ENCODE results near the gene SLC2A11.

DNA sequence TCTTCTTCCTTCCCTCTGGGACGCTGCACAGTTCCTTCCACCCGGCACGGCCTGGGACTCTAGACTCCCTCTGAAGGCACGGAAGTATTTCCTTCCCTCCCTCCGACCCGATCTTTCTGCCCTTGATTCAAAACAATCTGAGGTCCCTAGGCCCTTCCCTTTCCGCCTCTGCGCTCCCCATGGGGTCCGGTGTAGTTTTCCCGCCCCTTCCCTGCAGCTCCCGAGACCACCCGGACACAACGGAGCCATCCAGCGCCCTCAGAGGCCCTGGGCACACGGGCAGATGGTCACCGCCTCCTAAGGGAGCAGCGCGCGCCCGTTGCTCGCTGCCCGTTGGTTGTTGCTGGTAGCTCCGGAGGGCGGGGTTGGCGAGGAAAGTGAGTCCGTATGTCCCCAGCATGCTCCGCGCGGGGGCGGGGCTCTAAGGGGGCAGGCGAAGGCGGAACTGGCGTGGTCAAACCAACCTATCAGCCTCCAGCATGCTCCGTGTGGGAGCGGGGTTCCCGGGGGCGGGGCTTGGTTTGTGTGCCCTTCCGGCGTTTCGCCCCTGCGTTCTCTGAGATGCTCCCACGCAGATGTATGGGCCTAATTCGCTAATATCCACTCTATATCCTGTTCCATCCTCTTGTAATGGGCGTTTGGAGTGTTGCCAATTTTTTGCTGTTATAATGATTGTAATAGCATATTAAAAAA is 56.1 kb downstream of the SLC2A11 start:
- TF ChIP-seq, protein P1, sequence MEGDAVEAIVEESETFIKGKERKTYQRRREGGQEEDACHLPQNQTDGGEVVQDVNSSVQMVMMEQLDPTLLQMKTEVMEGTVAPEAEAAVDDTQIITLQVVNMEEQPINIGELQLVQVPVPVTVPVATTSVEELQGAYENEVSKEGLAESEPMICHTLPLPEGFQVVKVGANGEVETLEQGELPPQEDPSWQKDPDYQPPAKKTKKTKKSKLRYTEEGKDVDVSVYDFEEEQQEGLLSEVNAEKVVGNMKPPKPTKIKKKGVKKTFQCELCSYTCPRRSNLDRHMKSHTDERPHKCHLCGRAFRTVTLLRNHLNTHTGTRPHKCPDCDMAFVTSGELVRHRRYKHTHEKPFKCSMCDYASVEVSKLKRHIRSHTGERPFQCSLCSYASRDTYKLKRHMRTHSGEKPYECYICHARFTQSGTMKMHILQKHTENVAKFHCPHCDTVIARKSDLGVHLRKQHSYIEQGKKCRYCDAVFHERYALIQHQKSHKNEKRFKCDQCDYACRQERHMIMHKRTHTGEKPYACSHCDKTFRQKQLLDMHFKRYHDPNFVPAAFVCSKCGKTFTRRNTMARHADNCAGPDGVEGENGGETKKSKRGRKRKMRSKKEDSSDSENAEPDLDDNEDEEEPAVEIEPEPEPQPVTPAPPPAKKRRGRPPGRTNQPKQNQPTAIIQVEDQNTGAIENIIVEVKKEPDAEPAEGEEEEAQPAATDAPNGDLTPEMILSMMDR (IDR thresholded peaks at IDR 0.05; ENCODE audit: low read depth, low read length, missing input control), result no peak
- TF ChIP-seq RAD21 (IDR thresholded peaks at IDR 0.05), result peak in 1 of 2 donors; percentile 32
- TF ChIP-seq, protein P2, sequence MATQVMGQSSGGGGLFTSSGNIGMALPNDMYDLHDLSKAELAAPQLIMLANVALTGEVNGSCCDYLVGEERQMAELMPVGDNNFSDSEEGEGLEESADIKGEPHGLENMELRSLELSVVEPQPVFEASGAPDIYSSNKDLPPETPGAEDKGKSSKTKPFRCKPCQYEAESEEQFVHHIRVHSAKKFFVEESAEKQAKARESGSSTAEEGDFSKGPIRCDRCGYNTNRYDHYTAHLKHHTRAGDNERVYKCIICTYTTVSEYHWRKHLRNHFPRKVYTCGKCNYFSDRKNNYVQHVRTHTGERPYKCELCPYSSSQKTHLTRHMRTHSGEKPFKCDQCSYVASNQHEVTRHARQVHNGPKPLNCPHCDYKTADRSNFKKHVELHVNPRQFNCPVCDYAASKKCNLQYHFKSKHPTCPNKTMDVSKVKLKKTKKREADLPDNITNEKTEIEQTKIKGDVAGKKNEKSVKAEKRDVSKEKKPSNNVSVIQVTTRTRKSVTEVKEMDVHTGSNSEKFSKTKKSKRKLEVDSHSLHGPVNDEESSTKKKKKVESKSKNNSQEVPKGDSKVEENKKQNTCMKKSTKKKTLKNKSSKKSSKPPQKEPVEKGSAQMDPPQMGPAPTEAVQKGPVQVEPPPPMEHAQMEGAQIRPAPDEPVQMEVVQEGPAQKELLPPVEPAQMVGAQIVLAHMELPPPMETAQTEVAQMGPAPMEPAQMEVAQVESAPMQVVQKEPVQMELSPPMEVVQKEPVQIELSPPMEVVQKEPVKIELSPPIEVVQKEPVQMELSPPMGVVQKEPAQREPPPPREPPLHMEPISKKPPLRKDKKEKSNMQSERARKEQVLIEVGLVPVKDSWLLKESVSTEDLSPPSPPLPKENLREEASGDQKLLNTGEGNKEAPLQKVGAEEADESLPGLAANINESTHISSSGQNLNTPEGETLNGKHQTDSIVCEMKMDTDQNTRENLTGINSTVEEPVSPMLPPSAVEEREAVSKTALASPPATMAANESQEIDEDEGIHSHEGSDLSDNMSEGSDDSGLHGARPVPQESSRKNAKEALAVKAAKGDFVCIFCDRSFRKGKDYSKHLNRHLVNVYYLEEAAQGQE (IDR thresholded peaks at IDR 0.05), result peak; percentile 90
- peak in 1 of 2 donors; percentile 28 for TF ChIP-seq HNF4A (conservative IDR thresholded peaks at IDR 0.05)
- TF ChIP-seq, protein P3, sequence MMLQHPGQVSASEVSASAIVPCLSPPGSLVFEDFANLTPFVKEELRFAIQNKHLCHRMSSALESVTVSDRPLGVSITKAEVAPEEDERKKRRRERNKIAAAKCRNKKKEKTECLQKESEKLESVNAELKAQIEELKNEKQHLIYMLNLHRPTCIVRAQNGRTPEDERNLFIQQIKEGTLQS (IDR thresholded peaks at IDR 0.05), result no peak
- no peak for TF ChIP-seq TAF1 (conservative IDR thresholded peaks at IDR 0.05)
- TF ChIP-seq JUND (IDR thresholded peaks at IDR 0.05), result no peak
- TF ChIP-seq RXRA (IDR thresholded peaks at IDR 0.05), result peak; percentile 49 to 52
- peak in 1 of 2 donors; percentile 44 for TF ChIP-seq EGR1 (IDR thresholded peaks at IDR 0.05; ENCODE audit: low read depth in 2 of 2)
- TF ChIP-seq, protein P4, sequence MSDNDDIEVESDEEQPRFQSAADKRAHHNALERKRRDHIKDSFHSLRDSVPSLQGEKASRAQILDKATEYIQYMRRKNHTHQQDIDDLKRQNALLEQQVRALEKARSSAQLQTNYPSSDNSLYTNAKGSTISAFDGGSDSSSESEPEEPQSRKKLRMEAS (IDR thresholded peaks at IDR 0.05), result peak; percentile 88
- TF ChIP-seq GABPA (IDR thresholded peaks at IDR 0.05 in 1 of 2, conservative IDR thresholded peaks at IDR 0.05 in 1 of 2), result peak; percentile 63 to 85
- TF ChIP-seq FOXA2 (IDR thresholded peaks at IDR 0.05), result no peak
- TF ChIP-seq YY1 (IDR thresholded peaks at IDR 0.05), result peak; percentile 72
- TF ChIP-seq SP1 (IDR thresholded peaks at IDR 0.05), result peak; percentile 79

Measured in liver (tissue), 3 donors.